Mucosa of stomach (tissue), 1 donor: ENCODE data around the gene OR6B3.

ENCODE experiments used
- H3K27me3 ChIP-seq: one replicate; pipeline ENCODE4 v1.7.0; 2013; ENCODE audit warnings: mild to moderate bottlenecking, low read length; ENCODE audit not compliant: control insufficient read depth, insufficient read depth
- H3K36me3 ChIP-seq: one replicate; pipeline ENCODE4 v1.7.0; 2013; ENCODE audit warnings: low read length; ENCODE audit not compliant: control insufficient read depth, insufficient read depth
- H3K4me1 ChIP-seq: one replicate; pipeline ENCODE4 v1.7.0; 2013; ENCODE audit warnings: mild to moderate bottlenecking, low read length; ENCODE audit not compliant: control insufficient read depth, insufficient read depth
- H3K4me3 ChIP-seq: one replicate; pipeline ENCODE4 v1.7.0; 2013; ENCODE audit warnings: low read length
- H3K9ac ChIP-seq: one replicate; pipeline ENCODE4 v1.7.0; 2013; ENCODE audit warnings: mild to moderate bottlenecking, low read length, moderate library complexity
- H3K9me3 ChIP-seq: one replicate; pipeline ENCODE4 v1.7.0; 2013; ENCODE audit warnings: mild to moderate bottlenecking, low read length, moderate library complexity; ENCODE audit not compliant: control insufficient read depth
- donor health status: Pancreatic carcinoma.

The OR6B3 gene

DNA sequence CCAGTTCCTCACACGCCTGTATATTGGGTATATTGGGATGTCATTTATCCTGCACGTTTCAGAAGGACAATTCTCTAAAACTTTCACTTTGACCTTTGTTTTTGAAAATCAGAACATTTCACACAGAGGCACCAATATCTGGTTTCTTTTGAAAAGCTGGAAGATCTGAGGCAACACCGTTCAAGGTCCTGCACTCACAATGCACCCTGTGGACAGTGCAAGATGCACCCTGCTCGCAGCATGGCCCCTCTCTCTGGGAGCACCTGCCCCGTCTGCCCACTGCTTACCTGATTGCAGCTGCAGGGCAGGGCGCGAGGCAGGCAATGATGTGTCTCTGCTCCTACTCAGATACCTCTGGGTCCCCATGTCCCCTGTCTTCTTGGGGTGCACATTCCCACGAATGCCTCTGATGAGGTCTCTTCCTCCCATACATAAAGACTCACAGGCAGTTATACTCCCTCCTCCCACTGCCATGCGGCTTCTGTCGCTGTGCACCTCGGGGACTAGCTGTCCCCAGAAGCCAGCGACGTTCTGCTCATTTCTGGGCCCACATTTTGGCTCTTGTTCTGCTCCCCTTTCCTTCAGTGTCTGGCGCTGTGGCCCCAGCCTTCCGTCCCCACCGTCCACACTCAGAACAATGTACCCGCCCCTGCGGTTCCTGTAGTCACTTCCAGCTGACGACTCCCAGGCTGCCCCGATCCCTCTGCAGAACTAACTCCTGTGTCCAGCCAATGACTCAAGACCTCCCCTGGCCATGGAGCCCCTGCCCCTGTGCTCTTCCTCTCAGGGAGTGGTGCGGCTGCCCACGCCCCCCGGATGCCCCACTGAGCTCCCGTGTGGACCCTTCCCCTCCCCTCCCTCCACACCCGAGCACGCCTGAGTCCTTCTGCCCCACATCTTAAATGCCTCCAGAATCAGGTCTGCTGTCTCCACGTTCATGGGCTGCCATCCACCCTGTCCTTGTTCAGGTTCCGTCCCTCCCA is at the start of gene OR6B3:
OR6B3 (minus strand) TSS at position 349 of the 983 bp plus-strand sequence.
- H3K27me3 ChIP-seq, result peaks cover 26% of the 10 kb centered on the region
- H3K4me1 ChIP-seq, result no peaks in the 10 kb centered on the region
- H3K9me3 ChIP-seq, result no peaks in the 10 kb centered on the region
- no peak within 1 kb of the TSS for H3K9ac ChIP-seq
- no peaks in the 10 kb centered on the region for H3K36me3 ChIP-seq
- H3K4me3 ChIP-seq, result no peak within 1 kb of the TSS

DNA sequence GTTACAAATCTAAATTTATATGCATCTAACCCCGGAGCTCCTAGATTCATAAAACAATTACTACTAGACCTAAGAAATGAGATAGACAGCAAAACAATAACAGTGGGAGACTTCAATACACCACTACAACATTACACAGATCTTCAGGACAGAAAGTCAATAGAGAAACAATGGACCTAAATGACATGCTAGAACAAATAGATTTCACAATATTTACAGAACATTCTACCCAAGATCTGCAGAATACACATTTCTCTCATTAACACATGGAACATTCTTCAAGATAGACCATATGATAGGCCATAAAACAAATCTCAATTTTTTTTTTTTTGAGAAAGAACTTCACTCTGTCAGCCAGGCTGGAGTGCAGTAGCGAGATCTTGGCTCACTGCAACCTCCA is 45.0 kb upstream of the OR6B3 start:
- Histone ChIP-seq H3K36me3 (no peaks in the 10 kb centered on the region), H3K4me1 (no peaks in the 10 kb centered on the region), H3K9me3 (no peaks in the 10 kb centered on the region), H3K27me3 (peaks cover 39% of the 10 kb centered on the region), H3K9ac (no peak overlapping the region), H3K4me3 (no peak overlapping the region)

DNA sequence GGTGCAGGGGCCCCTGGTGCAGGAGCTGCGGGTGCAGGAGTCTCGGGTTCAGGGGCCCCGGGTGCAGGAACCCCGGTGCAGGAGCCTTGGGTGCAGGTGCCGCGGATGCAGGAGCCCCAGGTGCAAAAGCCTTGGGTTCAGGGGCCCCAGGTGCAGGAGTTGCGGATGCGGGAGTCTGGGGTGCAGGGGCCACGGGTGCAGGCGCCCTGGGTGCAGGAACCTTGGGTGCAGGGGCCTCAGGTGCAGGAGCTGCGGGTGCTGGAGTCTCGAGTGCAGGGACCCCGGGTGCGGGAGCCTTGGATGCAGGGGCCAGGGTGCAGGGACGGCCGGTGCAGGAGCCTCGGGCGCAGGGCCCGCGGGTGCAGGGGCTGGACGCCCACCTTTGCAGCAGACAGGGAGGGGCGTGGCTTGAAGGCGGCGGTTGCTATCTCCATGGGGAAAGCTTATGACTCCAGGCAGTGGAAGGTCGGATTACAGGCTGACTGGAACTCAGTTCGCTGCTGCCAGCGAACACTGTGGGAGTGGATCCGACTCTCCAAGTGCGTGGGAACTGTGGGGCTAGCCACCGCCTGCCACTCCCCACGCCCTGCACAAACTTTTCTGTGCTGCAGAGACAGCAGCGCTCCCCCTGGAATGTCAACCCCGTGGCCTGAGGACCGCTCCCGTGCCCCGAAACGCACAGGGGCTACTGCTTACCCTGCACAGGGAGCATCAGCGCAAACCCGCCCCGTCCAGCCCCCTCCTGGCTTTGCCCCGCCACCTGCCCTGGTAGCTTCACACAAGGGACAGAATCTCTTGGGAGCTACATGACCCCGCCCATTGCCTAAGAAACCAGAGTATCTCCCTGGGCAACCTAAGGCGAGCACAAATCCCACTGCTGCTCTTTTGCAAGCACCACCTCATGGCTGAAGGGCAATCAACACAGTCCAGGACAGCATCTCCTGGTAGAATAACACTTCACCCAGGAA is 42.5 kb upstream of the OR6B3 start:
- peaks cover 39% of the 10 kb centered on the region for H3K27me3 ChIP-seq
- H3K9me3 ChIP-seq, result no peaks in the 10 kb centered on the region
- no peak overlapping the region for H3K9ac ChIP-seq
- no peaks in the 10 kb centered on the region for H3K4me1 ChIP-seq
- H3K36me3 ChIP-seq, result no peaks in the 10 kb centered on the region
- H3K4me3 ChIP-seq, result no peak overlapping the region

DNA sequence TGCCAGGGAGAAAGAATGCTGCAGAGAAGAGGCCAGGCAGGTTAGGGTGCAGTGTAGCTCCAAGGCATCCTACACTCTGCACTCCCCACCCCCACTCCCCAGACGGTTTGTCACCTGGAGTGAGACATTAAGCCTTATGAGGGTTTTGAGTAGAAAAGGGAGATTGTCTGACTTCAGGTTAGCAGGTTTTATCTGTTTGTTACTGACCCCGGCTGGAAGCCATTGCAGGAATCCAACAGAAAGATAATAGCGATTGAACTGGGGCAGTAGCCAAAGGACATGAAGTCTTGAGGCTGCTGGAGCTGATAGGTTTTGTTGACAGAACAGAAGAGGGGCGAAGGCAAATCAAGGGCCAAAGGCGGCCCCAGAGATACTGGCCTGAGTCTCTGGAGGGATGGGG is 36.0 kb upstream of the OR6B3 start:
- Histone ChIP-seq H3K4me3 (no peak overlapping the region), H3K36me3 (no peaks in the 10 kb centered on the region), H3K9me3 (no peaks in the 10 kb centered on the region), H3K4me1 (no peaks in the 10 kb centered on the region), H3K27me3 (peaks cover under 1% of the 10 kb centered on the region), H3K9ac (no peak overlapping the region)

DNA sequence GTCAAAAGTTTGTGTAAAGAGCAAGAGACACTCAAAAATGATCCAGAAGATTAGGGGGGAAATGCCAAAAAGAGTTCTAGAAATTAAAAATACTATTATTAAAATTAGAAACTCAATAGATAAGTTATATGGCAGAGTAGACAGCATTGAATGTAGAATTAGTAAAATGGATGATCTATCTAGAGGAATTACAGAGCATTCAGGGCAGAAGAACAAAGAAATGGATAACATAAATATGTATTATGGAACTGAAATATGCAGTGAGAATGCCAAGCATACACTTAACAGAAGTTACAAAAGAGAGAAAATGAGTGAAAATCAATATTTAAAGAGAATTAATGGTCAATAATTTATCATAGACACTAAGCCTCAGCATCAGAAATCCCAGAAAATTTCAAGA is 33.2 kb upstream of the OR6B3 start:
- no peaks in the 10 kb centered on the region for H3K4me1 ChIP-seq
- no peaks in the 10 kb centered on the region for H3K36me3 ChIP-seq
- H3K9me3 ChIP-seq, result no peaks in the 10 kb centered on the region
- no peaks in the 10 kb centered on the region for H3K27me3 ChIP-seq
- no peak overlapping the region for H3K9ac ChIP-seq
- no peak overlapping the region for H3K4me3 ChIP-seq

DNA sequence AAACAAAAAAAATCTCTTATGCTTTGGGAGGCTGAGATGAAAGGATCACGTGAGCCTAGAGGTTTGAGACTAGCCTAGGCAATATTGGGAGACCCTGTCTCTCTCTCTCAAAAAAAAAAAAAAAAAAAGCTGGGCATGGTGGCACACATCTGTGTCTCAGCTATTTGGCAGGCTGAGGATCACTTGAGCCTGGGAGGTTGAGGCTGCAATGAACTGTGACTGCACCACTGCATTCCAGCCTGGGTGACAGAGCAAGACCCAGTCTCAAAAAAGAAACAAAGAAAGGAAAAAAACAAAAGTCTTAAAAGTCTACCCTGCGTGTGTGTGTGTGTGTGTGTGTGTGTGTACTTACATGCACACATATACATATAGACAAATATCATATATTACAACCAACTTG is 25.3 kb upstream of the OR6B3 start:
- Histone ChIP-seq H3K4me3 (no peak overlapping the region), H3K9me3 (no peaks in the 10 kb centered on the region), H3K4me1 (no peaks in the 10 kb centered on the region), H3K9ac (no peak overlapping the region), H3K36me3 (no peaks in the 10 kb centered on the region), H3K27me3 (no peaks in the 10 kb centered on the region)

DNA sequence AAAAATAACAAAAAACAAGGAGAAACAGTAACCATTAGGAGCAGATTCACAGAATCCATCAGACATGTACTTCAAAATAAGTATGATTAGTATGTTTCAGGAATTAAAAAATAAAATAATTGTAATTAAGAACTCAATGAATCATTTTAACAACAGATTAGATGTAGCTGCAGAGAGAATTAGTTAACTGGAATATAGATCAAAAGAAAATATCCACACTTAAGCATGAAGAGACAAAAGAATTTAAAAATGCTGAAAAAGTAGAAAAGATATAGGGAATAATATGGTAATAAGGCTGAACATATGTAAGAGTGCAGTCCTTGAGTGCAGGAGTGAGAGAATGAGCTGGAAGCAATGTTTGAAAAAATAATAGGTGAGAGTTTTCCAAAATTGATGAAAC is 24.1 kb upstream of the OR6B3 start:
- no peaks in the 10 kb centered on the region for H3K9me3 ChIP-seq
- H3K27me3 ChIP-seq, result no peaks in the 10 kb centered on the region
- no peaks in the 10 kb centered on the region for H3K4me1 ChIP-seq
- no peaks in the 10 kb centered on the region for H3K36me3 ChIP-seq
- no peak overlapping the region for H3K4me3 ChIP-seq
- H3K9ac ChIP-seq, result no peak overlapping the region

DNA sequence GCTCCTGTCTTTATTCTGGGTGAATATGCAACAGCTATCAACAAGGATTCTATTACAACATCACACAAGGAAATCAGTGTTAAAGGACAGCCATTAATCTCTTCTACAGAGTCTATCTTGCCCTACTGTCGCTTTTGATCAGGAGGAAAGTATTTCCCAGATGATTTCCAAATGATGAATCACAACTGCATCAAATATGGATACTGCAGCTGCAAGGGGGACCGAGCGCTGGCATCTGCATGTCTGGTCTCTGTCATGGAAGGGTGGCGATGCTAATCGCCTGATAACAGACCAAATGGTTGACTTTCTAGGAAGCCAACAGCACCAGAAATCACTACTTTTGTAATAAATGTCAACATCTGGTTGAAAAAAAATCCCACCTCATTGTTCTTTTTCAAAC is 21.2 kb upstream of the OR6B3 start:
- H3K27me3 ChIP-seq, result no peaks in the 10 kb centered on the region
- no peak overlapping the region for H3K9ac ChIP-seq
- no peaks in the 10 kb centered on the region for H3K4me1 ChIP-seq
- H3K4me3 ChIP-seq, result no peak overlapping the region
- H3K9me3 ChIP-seq, result no peaks in the 10 kb centered on the region
- H3K36me3 ChIP-seq, result no peaks in the 10 kb centered on the region

DNA sequence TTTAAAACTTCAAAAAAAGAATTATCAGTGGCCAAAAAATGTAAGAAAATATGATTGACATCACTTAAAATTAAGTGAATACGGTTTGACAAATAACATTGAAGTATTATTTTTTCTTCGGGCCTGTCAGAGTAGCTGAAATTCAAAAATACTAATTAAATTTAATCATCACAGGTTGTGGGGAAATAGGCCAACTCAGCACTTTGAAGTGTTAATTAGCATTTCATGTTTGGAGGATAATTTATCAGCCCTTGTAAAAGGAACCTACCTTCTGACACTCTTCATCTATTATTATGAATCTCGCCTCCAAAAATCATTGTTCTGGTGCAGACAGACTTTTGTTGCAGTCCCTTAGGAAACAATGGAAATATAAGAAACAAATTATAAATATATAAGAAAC is 17.6 kb upstream of the OR6B3 start:
- no peaks in the 10 kb centered on the region for H3K4me1 ChIP-seq
- no peaks in the 10 kb centered on the region for H3K9me3 ChIP-seq
- no peak overlapping the region for H3K4me3 ChIP-seq
- H3K27me3 ChIP-seq, result no peaks in the 10 kb centered on the region
- no peaks in the 10 kb centered on the region for H3K36me3 ChIP-seq
- no peak overlapping the region for H3K9ac ChIP-seq

DNA sequence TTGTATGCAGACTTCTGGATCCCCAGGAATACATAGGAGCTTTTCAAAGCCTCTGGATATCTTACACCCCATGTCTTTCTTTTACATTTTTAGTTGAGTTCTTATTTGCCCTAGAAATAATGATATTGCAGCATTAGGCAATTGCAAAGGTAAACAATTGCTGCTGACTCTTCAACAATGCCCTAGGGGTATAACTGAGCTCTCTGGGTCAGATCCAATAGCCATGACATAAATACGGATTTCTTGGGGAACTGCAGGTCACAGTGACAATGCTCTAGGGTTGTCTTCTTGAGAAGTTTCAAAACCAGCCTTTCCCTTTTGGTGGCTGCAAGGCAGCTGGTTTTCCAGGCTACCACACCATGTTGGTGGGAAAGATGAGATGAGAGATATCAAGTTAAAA is 16.5 kb upstream of the OR6B3 start:
- Histone ChIP-seq H3K4me1 (no peaks in the 10 kb centered on the region), H3K27me3 (no peaks in the 10 kb centered on the region), H3K9me3 (no peaks in the 10 kb centered on the region), H3K4me3 (no peak overlapping the region), H3K36me3 (no peaks in the 10 kb centered on the region), H3K9ac (no peak overlapping the region)

DNA sequence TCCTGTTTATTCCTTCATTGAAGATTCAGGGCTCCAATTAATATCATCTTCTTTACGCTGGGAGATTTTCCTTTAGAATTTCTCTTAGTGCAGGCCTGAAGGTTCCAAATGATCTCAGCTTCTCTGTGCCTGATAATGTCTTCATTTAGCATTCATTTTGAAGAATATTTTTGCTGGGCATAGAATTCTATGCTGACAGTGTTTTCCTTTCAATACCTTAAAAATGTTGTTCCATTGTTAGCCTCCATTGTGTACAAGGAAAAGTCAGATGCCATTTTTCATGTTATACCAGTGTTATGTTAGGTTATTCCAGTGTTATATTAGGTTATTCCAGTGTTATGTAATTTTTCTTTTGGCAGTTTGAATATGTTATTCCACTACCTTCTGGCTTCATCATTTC is 14.9 kb upstream of the OR6B3 start:
- no peak overlapping the region for H3K4me3 ChIP-seq
- no peaks in the 10 kb centered on the region for H3K4me1 ChIP-seq
- H3K9me3 ChIP-seq, result no peaks in the 10 kb centered on the region
- no peaks in the 10 kb centered on the region for H3K36me3 ChIP-seq
- no peak overlapping the region for H3K9ac ChIP-seq
- H3K27me3 ChIP-seq, result no peaks in the 10 kb centered on the region

DNA sequence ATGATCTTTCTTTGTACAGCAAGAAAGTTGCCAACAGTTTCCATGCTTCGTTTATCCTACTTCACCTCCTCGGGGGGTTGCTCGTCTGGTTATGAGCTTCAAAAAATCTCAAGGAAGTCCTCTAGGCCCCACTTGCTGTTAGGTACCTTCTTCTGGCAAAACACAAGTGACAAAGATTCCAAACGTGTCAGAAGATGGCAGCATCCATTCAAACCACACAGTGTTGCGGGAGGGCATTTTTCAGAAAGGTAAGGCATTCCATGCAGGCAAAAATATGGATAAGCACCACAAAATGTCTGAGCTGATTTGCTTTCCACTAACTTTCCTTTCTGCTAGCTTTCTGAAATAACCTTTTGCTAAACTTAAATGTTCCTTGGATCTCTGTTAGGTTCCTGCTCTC is 13.2 kb upstream of the OR6B3 start:
- Histone ChIP-seq H3K4me3 (no peak overlapping the region), H3K36me3 (no peaks in the 10 kb centered on the region), H3K9me3 (no peaks in the 10 kb centered on the region), H3K4me1 (no peaks in the 10 kb centered on the region), H3K9ac (no peak overlapping the region), H3K27me3 (no peaks in the 10 kb centered on the region)
